NCI-H446 treated with DMSO at 0.1 percent for 48 hours (cell line): Measurements from ENCODE around the gene NCOA3.

Source experiments
- DNase-seq: peaks from one replicate; lab custom pipeline; 2025; lab: John Stamatoyannopoulos, UW

NCOA3 gene

DNA sequence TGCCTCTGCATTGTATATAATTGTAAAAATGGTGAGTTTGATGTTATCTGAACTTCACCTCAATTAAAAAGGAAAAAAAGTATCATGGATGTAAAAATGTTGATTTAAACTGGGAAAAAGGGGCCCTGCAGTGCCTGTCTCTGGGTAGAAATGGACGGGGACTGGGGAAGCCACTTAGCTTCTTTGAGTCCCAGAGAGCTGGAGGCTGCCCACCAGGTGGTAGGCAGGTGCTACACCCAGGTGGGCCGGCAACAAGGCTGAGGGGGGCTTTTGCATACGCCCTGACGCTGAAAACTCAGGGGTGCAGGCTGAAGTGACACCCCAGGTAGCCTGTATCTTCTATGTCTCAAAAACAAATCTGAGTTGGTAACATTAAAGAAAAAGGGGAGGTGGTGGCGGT lies 165.4 kb downstream of the NCOA3 start:
- no peak for DNase-seq

DNA sequence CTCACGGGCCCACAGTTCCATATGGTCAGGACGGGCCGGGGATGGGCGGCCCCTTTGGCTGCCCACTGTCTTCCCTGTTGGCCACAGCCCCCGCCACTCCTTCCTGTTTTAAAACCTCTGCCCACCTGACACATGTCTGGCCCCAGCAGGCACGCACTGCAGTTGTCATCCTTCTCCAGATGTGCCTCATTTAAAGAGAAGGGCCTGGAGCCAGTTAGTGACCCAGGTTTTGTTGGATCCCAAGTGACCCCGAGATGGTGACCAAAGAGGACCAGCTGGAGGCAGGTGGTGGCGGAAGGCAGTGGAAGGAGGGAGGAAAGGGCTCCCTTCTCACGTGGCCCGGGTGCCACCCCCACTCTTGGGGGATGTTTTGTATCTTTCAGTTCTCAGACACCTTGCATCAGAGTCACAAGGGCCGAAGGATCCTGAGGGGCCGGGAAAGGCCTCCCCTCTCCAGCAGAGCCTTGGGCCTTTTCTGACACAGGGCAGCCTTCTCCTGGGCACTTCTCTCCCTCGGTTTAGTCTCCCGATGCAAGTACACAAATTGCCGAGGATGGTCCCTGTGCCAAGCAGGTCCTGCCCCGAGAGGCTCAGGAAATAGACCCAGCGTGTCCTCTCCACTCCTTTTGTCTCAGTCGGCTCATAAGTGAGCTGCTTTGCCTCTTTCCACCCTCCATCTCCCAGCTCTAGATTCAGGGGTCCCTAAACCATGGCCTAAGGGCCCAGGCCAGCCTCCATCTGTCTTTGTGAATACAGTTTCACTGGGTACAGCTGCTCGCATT lies 166.0 kb downstream of the NCOA3 start:
- DNase-seq = no peak

DNA sequence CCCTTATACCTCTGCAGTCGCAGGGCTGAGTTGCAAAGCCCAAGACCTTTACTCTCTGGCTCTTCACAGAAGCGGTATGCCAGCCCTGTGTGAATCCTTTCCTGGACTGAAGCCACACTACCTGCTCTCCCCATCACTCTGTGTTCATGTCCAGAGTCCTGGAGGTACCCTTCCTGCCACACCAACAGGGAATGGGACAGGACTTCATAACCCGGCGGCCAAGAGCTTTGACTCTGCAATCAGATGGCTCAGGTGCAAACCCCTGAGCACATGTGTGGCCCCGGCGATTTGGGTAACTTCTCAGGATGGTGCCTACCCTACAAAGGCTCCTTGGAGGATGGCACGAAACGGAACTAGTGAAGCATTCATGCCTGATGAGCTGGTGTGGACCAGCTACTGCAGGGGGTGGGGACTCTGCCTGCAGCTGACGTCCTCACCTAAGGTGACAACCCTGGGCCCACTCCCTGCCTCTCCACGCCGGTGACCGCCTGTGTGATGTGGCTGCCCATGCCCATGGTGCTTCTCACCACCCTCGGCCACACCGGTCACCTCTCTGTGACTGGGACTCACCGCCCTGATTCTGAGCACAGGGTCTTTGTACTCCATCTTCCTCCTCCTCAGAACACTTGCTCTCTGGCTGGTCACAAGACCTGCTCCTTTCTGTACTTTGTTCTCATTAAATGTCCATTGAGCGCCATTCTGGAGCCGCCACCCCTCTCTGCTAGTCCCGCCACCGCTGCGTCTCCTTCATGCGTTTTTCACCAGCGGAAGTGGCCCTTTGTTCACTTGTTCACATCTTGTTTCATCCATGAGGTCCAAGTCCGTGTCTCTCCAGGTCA lies 166.8 kb downstream of the NCOA3 start:
- no peak for DNase-seq

DNA sequence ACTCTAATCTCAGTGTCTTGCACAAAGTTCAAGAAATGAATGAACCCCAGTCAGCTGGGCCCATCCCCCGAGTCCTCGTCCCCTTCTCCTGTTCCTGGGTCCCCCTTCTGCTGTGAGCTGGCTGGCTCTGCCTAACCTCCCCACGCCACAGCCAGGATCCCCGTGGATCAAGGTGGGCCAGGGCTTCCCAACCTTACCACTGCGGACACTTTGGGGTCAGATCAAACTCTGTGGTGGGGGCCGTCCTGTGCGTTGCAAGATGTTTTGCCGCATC lies 167.4 kb downstream of the NCOA3 start:
- DNase-seq = no peak

DNA sequence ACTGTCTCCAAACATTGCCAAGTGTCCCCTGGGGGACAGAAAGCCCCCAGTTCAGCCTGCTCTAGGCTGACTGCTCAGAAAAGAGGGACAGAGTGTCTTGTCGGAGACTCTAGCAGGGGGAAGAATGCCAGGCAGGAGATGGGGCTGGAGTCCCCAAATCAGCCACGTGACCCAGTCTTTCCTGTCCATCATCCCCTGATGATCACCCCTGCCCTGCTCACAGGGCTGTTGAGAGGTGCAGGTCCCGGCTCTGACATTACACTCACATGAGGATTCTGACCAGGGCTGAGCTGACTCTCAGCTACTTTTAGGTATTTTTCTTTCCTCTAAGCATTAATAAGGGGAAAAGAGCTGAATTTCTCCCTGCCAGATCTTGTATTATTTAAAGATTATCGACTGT lies 167.8 kb downstream of the NCOA3 start:
- DNase-seq = no peak

DNA sequence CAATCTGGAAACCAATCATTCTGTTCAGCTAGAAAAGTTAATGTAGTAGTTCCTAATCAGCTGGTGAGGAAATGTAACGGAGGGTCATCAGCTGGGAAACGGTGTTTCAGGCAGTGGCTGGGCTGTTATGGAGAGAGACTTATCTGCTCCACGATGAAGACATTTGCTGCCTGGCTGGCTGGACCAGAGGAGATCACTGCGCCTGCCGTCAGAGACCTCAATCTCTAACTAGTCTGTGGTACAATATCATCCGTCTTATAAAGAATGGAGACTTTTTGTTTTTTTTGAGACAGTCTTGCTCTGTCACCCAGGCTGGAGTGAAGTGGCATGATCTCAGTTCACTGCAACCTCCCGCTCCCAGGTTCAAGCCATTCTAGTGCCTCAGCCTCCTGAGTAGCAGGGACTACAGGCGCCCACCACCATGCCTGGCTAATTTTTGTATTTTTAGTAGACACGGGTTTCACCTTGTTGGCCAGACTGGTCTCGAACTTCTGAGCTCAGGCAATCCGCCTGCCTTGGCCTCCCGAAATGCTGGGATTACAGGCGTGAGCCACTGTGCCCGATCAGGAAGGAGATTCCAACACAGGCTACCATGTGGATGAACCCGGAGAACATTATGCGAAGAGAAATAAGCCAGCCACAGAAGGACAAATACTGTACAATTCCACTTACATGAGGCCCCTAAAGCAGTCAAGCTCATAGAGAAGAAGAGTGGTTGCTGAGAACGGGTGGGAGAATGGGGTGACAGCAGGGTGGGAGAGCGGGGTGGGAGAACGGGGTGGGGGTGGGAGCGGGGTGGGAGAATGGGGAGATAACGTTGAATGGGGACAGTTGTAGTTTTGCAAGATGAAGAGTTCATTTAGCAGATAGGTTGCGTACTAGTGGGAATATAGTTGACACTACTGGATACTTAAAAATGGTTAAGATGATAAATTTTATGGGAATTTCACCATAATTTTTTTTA lies 168.5 kb downstream of the NCOA3 start:
- no peak for DNase-seq

DNA sequence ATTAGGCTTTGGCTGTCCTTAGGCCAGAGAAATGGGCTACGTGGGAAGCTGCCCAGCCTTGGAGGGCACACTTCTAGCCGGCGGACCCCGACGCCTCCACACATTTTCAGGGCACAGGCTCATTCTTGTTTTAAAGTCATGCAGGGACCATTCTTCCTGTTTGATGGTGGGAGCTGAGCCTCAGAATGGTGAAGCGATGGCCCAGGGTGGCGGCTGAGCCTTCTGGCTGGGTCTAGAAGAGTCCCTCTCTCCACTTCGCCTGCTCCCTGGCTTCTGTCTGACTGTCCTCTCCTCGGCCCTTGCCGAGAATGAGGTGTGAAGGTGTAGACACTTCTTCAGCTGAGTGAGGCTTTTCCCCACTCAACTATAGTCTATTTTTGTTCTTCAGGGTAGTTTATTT lies 169.2 kb downstream of the NCOA3 start:
- DNase-seq = no peak

DNA sequence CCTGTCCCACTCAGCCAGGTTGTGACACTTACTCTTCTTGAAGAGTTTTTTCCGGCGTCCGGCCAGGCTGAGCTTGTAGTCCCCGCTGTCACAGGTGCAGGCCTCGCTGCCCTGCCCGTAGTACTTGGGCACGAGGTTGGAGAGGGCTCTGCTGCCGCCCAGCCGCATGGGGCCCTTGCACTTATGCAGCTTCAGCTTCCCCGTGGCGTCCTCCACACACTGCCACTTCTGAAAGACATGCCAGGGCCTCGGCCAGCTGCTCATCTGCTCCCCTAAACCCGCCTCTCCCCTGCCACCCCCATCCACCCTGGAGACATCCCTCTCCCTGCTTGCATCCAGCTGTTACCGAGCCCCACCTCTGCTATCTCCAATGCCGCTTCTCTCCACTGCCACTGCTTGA lies 170.5 kb downstream of the NCOA3 start:
- no peak for DNase-seq

DNA sequence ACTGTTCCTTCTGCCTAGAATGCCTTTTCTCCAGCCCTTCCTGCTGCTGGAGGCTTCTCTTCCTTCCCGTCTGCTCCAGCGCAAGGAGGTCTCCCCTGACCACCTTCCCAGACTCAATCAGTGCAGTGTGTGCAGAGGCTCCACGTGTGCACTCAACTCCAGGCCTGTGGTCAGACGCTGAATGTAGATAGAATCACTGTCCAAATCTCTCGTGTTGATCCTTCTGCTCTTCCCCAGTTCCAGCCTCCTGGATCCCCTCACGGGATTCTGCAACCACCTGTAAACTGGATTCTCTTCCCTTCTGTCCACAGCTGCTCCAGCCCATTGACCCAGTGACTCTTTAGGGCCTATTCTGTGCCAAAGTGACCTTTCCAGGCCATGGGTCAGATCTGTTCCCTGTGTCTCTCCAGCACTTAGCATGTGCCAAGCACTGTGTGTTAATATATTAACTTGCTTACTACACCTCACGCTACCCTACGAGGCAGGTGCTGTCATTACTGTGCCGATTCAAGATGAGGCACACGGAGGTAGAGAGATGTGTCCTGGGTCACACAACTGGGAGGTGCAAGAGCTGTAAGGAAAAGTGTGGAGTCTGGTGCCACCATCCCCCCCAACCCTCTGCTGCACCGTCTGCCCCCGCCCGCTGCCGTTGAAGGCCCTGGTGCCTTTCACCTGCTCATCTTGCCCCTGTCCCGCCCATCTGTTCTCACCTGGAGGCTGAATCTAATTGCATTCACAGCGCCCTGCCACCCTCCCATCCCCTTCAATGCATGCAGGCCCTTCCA lies 171.4 kb downstream of the NCOA3 start:
- DNase-seq = no peak

DNA sequence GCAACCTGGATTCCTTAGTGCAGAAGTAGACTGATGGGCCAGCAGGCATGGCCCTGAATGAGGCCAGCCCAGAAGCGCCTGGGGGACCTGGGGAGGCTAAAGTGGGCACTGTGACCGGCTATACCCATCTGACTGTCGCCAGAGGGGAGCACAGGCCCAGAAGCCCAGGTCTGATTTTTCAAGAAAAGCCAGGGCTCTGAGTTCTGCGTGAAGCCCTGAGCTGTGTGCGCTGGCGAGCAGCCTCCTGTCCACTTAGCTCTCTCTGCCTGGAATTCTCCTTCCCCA lies 171.9 kb downstream of the NCOA3 start:
- no peak for DNase-seq

DNA sequence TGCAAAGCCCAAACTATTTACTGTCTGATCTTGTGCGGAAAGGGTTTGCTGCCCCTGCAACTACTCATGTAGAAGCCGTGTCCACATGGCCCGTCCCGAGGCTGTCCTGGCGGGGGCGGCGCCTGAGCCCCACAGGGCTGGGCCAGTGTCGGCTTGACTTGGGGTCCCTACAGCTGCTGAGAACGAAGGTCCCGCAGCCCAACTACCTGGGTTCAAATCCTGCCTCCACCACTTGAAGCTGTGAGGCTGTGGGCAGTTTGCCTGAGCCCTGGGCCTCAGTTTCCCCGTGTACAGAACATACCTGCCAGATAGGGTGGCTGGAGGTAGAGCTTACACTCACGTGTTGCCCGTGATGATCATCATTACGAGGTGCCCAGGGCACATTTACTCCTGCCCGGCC lies 172.5 kb downstream of the NCOA3 start:
- DNase-seq = no peak

DNA sequence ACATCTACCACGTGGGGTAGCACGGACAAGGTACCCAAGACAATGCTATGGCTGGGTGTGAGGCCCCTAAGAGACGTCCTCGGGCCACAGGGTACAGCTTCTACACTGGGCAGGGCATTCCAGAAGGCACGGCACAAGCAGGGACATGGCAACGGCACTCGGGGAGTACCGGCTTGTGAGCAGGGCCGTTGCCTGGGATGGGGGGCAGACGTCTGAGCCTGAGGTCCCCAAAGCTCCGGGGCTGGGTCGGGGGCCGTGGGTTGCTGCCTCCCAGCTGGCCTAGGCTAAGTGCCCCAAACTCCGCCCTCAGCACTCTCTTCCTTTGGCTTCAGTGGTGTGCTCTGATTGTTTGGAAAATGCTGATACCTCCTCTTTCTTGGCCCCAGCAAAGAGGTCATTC lies 173.0 kb downstream of the NCOA3 start:
- DNase-seq = no peak

DNA sequence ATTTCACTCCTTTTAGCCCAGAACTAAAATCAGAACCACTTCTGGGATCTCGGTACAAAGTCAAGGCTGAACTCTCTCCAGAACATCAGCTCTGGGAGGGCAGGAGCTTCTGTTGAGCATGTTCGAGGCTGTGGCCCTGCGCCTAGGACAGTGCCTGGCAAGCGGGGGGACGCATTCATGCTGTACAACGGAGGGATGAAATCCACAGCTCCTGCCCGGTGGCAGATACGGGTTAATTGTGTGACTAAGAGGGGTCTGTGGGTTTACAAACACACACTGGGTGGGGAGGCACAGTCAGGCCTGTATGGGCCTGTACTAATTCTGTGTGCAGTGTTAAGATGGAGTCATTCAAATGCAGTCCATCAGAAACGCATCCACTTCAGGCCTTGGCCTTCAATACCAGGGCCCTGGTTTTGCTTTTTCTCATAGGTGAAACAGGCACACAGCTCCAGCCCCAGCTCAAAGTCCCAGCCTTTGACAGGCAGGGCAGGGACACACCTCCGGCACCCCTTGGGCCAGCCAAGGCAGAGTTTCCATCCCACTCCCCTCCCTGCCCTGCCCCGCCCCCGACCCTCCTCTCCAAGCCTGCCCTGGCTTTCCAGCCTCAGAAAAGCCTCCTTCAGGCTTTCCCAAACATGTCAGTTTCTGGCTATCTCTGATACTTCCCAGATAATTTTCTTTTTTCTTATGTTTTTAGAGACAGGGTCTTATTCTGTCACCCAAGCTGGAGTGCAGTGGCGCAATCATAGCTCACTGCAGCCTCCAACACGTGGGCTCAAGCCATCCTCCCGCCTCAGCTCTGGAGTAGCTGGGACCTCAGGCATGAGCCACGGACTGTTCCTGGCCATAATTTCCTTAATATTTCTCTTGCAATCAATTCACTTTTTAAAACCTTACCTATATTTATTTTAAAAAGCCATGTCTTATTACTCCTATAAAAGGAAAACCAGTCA lies 173.8 kb downstream of the NCOA3 start:
- DNase-seq = no peak

DNA sequence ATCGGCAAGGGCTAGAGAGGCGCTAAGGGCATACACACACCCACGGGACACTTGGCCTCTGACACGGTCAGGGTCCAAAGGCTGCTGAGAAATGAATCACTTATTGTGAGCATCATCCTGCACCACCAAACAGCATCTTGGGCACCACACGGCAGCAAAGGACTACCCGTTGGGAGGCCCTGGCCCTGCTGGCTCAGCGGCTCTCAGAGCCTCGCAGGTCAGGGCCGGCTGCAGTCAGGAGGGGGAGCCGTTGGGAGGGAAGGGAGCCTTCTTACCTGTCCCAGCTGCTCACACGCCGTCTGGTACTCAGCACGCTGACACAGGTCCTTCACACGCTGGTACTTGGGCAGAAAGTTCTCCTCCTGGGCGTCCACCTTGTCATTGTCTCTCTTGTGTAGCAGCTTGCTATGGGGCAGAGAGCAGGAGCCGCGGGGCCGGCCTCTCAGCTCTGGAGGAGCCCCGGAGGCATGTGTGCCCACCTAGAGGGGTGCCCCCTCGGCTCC lies 174.6 kb downstream of the NCOA3 start:
- DNase-seq = no peak

DNA sequence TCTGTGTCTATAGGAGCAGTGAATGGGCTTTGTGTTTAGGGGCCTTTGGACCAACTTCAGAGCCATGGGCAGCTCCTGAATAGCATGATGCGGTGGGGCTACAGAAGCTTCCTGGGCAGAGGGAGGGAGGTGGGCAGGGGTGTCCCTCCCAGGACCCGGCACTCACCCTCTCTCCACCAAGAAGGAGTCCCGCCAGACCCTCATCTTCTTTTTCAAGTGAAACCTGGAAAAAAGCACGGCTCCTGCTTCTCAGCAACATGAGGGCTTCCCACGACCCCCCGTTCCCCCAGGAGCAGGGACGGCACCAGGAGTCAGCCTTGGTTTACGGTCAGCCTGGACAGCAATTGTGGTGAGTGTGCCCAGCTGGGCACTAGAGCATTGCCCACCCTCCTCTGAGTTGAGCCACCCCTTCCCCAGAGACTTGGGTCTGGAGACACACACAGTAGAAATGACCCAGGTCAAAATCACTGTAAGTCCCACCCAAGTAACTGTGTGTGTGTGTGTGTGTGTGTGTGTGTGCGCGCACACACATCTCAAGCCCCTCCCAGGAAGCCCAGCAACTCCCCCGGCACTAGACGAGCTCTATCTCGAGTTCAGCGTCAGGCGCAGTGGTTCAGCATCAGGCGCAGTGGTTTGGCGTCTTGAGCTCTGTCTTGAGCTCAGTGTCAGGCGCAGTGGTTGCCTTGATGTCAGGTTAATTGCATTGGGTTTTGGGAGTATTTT lies 175.4 kb downstream of the NCOA3 start:
- DNase-seq = no peak

DNA sequence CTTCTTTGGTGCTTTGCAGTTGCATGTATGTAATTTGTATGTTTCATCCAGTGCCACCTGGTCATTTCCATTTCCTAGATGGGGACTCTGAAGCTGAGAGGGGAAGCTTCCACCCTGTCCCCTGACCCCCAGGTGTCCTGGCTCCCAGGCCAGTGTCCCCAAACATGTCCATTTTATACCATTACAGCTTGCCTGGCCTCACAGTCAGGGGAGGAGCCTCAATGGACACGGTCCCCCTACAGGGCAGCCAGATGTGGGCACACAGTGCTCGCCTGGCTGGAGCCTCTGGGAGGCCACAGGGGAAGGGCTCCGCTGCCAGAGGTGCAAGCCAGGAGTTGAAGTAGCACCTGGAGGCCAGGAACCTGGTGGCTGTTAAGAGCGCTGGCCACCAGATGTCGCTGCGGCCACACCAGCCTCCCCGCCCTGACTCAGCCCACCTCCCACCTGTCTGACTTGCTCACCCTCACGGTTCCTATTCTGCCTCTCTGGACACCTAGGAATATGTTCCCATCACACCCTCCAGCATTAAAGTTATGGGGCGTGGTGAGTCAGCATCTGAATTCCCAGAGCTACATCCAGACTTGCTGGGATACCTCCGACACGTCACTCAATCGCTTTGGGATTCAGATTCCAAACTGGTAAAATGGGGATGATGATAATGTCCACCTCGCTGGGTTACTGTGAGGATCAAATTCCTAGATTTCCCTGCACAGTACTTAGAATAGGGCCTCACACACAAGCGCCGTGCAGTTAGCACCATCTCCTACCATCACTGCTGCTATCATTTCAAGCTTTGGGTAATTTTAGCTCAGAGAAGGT lies 176.2 kb downstream of the NCOA3 start:
- peak; percentile 3 for DNase-seq

DNA sequence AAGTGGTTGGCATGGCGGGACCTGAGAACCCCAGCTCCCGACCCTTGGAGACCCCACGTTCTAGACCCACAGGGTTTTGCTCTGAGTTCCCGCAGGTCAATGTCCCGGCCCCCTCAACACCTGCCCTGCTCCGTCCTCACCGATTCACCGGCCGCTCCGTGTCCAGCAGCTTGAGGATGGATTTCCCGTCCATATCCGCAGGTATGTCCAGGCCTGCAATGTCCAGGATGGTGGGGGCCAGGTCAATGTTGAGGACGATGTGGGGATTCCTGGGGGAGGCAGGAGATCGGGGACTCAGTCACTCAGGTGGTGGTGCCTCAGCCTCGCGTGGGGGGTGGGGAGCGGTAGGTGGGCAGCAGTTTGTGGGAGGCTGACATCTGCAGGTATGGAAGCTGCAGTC lies 176.8 kb downstream of the NCOA3 start:
- no peak for DNase-seq

DNA sequence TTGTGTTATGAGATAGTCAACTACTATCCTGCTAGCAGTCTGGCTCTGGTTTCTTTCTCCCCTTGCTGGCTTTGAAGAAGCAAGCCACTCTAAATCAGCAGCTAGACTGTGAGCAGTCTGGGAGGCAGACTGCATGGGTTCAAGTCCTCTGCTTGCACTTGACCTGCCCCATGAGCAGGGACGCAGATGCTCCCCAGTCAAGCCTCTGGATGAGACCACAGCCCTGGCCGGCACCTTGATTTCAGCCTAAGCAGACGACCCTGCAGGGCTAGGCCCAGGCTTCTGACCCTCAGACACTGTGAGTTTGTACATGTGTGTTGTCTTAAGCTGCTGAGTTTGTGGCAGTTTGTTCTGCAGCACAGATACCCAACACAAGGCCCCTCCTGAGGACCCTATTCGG lies 177.8 kb downstream of the NCOA3 start:
- no peak for DNase-seq
